Activated CD8-positive, alpha-beta memory T cell treated with anti-CD3 and anti-CD28 coated beads for 4 hours (primary cell): Measurements from ENCODE around the gene RNPS1.

Experiments
- DNase-seq, 2 donors: peaks; one replicate each; pipeline ENCODE4 v3.0.0-alpha.2; 2020; ENCODE audit warnings: low read depth in 2 of 2

Gene RNPS1

GRCh38 chr16:2235695-2236336 is 32.1 kb downstream of the RNPS1 start:
- no peak for DNase-seq

DNA sequence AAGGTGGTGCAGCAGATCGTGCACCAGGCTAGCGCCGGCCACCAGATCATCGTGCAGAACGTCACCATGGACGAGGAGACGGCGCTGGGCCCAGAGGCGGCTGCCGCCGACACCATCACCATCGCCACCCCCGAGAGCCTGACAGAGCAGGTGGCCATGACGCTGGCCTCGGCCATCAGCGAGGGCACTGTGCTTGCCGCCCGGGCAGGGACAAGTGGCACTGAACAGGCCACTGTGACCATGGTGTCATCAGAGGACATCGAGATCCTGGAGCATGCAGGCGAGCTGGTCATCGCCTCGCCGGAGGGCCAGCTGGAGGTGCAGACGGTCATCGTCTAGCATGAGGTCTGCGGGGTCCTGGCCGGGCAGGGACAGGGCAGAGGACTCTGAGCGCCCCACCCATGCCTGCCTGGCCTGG is 32.7 kb downstream of the RNPS1 start:
- DNase-seq: no peak

- DNase-seq: no peak
Measured at GRCh38 chr16:2234813-2235170, 33.1 kb downstream of the RNPS1 start.

- no peak for DNase-seq
Measured at GRCh38 chr16:2233872-2234812, 33.8 kb downstream of the RNPS1 start.

- no peak for DNase-seq
Measured at GRCh38 chr16:2233046-2233775, 34.7 kb downstream of the RNPS1 start.

DNA sequence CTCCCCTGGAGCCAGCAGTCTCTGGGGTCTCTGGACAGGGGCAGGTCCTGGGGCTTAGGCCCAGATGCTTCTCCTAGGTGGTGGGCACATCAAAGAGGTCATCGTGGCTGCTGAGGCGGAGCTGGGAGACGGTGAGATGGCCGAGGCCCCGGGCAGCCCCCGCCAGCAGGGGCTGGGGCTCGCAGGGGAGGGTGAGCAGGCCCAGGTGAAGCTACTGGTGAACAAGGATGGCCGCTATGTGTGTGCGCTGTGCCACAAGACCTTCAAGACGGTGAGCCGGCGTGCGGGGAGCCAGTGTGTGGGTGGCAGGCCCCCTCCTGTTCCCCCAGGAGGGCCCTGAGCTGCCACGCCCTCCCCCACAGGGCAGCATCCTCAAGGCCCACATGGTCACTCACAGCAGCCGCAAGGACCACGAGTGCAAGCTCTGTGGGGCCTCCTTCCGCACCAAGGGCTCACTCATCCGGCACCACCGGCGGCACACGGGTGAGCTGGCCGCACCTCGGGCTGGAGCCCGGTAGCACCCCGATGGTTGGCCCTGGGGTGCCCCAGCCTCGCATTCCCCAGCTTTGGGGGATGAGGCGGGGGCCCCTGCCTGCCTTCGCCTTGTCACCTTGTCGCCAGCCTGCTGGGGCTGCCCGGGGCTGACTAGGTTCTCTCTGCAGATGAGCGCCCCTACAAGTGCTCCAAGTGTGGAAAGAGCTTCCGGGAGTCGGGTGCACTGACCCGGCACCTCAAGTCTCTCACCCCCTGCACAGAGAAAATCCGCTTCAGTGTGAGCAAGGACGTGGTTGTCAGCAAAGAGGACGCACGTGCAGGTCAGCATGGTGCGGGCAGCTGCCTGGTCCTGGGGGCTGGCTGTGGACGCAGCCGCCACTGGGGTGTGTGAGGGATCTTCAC is 35.6 kb downstream of the RNPS1 start:
- no peak for DNase-seq

DNA sequence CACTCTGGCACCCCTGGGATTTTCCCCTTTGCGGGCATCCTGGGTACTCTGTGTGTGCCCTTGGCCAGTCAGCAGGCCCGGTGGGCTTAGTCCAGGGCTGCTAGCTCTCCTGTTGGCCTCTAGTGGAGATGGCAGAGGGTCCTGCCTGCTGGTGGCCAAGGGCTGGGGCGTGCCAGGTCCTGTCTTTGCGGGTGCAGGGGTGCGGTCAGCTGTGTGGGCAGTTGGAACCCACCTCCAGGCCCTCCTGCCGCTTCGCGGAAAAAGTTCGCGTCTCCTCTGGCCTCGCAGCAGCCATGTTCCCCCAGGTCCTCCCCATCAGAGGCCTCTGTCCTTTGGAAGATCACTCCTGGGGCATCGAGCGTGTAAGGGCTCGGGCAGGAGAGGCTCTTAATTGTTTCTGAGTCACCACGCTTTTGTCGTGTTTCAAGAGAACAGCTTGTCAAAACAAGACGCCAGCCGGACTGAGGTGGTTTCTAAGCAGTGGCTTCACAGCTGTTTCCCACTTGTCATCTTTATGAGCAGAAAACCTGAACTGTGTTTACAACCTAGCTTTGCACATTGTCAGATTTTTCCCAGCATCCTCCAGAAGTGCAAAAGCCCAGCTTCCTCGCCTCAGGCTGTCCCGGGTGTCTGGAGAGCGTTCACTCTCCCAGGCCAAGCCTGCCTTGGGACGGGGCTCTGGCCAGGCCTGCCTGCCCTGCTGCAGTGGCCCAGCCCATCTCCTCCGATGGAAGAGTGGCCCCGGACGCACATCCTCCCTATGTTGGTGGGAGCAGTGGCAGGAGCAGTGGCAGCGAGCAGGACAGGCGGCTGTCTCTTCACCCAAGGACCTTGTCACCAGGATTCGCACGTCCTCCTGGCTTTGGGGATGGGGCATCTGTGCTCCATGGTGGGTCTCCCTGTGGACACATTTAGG is 36.7 kb downstream of the RNPS1 start:
- DNase-seq: no peak

- no peak for DNase-seq
Measured at GRCh38 chr16:2230376-2230775, 37.5 kb downstream of the RNPS1 start.

DNA sequence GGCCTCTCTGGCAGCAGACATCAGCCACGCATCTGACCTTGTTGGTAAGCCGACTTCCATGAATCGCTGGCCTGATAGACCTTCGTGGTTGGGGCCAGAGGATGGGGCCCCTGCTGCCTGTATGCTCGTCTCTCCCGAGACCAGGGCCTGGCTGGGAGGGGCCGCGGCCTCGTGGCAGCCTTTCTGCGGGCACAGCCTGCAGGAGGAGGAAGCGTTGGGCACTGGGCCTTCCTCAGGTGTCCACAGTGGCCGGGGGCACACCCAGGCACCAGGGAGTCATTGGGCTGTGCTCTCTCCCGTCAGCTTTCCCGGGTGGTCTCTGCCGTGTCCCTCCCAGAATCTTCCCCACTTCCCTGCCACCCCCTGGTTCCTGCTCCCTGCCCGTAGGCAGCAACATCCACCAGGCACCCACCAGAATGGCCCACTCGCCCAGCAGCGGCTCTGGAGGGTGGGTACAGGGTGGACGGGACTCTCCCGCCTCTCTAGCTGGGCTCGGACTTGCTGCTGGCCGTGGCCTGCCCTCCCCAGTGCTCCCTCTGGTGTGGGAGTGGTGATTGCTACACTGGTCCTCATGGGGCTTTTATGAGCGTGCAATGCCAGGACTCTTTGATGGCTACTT is 38.2 kb downstream of the RNPS1 start:
- DNase-seq: no peak

GRCh38 chr16:2229091-2229490 is 38.8 kb downstream of the RNPS1 start:
- no peak for DNase-seq

GRCh38 chr16:2228161-2228824 is 39.6 kb downstream of the RNPS1 start:
- DNase-seq: no peak

GRCh38 chr16:2226918-2227317 is 41.0 kb downstream of the RNPS1 start:
- no peak for DNase-seq

DNA sequence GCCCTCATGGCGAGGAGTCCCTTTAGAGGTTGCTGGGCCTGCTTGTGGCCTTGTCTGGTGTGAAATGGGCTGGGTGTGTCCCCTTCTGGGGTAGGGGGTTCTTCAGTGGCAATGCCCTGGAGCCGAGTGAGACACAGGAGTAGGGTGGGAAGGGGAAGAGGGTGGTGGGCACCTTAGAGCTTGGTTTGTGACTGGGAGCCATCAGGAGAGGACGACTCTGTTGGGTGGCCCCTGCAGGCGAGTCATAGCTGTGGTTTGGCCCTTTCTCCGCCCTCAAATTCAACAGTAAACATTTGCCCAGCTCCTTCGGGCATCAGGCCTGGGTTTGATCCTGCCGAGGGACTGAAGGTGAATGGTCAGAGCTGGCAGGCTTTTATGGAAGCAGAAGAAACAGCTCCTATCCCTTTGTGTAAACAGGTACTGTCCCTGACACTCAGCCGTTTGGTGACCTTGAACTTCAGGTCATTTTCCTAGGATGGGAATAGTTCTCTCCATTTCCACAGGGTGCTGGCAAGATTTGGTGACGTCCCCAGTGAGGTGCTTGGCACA is 41.6 kb downstream of the RNPS1 start:
- DNase-seq: no peak

- no peak for DNase-seq
Measured at GRCh38 chr16:2223942-2224486, 43.9 kb downstream of the RNPS1 start.

DNA sequence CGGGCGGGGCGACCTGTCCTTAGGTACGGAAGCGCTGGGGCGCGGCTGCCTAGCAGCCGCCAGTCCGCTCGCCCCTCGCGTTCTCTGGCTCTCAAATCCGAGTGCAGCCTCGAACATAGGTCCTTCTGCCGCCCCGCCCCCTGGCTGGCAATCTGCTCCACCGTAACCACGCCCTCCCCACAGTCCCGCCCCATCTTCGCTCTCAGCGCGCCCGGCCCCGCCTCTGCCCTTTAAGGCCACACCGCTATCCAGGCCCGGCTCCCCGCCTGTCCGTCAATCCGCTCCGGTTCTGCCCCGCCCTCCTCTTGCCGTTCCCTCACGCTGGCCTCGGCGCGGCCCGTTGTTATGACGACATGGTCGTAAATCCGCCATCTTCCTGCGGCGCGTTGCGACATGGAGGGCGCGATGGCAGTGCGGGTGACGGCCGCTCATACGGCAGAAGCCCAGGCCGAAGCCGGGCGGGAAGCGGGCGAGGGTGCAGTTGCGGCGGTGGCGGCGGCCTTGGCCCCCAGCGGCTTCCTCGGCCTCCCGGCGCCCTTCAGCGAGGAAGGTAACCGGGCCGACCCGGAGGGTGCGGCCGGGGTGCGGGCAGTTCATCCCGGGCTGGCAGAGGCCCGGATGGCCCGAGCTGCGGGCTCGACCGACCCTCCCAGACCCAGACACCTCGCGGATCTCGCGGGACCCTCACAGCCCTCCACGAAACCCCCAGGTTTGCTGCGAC is 44.5 kb downstream of the RNPS1 start, which contains the start of gene E4F1:
Gene E4F1 (plus strand): TSS at position 371 of the 721 bp plus-strand sequence. CDS start 23 bp downstream, at position 394.
- DNase-seq: peak; percentile 96 to 99

GRCh38 chr16:2216330-2216729 is 51.6 kb downstream of the RNPS1 start:
- DNase-seq: no peak

DNA sequence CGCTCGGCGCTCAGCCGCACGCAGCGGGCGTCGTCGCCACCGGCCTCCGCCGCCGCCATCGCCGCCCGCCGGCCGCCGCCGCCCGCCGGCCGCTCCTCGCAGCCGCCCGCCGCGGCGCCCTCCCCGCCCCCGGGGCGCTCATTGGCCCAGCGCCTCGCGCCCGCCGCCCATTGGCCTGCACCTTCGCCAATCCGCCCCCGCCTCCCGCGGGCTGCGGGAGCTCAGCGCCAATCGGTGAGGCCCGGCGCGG is 53.3 kb downstream of the RNPS1 start, which contains the start of gene PGP:
Gene PGP (minus strand): TSS at position 122 of the 250 bp plus-strand sequence. CDS start 63 bp downstream, at position 59.
- no peak for DNase-seq
